HG02885 (cell line): ENCODE results near the gene GRN.
"Not testable (repeated sequence)": the region's sequence is repeated elsewhere in the genome, so short reads cannot be mapped to it uniquely, and the experiment has no call there.

ENCODE experiments used
- ATAC-seq: cut with Tn5 transposase; IDR thresholded peaks from one replicate; pipeline ENCODE4 v1.9.1; 2021; ENCODE audit warnings: mild to moderate bottlenecking; ENCODE audit not compliant: unreplicated experiment, poor library complexity

Gene GRN

GRCh38 chr17:44378171-44378705 is 33.1 kb downstream of the GRN start:
- ATAC-seq: no peak

- ATAC-seq: no peak
Measured at GRCh38 chr17:44379887-44380286, 34.8 kb downstream of the GRN start.

GRCh38 chr17:44380767-44381166 is 35.7 kb downstream of the GRN start:
- no peak for ATAC-seq

GRCh38 chr17:44381810-44382305 is 36.8 kb downstream of the GRN start:
- ATAC-seq: no peak

- no peak for ATAC-seq
Measured at GRCh38 chr17:44382917-44383316, 37.8 kb downstream of the GRN start.

GRCh38 chr17:44383363-44383762 is 38.3 kb downstream of the GRN start:
- ATAC-seq: no peak

- no peak for ATAC-seq
Measured at GRCh38 chr17:44383861-44384260, 38.8 kb downstream of the GRN start.

- no peak for ATAC-seq
Measured at GRCh38 chr17:44384281-44384822, 39.2 kb downstream of the GRN start.

GRCh38 chr17:44384823-44385286 is 39.8 kb downstream of the GRN start:
- ATAC-seq: no peak

GRCh38 chr17:44385287-44386181 is 40.4 kb downstream of the GRN start:
- ATAC-seq: no peak

- no peak for ATAC-seq
Measured at GRCh38 chr17:44386182-44386525, 41.1 kb downstream of the GRN start.

- no peak for ATAC-seq
Measured at GRCh38 chr17:44387804-44388203, 42.7 kb downstream of the GRN start.

GRCh38 chr17:44389281-44389680 is 44.2 kb downstream of the GRN start, which contains the start of gene ITGA2B:
TSS of gene ITGA2B (minus strand) at chr17:44389649. CDS start at chr17:44389473, 176 bp downstream.
- no peak for ATAC-seq

GRCh38 chr17:44389723-44390202 is 44.7 kb downstream of the GRN start:
- no peak for ATAC-seq

- ATAC-seq: no peak
Measured at GRCh38 chr17:44390250-44390870, 45.3 kb downstream of the GRN start.

- not testable (repeated sequence) for ATAC-seq
Measured at GRCh38 chr17:44394112-44394511, 49.0 kb downstream of the GRN start.

- no peak for ATAC-seq
Measured at GRCh38 chr17:44394833-44395232, 49.7 kb downstream of the GRN start.

GRCh38 chr17:44396946-44397345 is 51.8 kb downstream of the GRN start:
- ATAC-seq: no peak

GRCh38 chr17:44397479-44398440 is 52.7 kb downstream of the GRN start:
- no peak for ATAC-seq
